IMR-90 (cell line): ENCODE data around the gene CXorf49B. TPM values are rescaled to one million over a fixed set of nuclear protein-coding genes. Genes with fewer than 3 reads are reported as not detected.

Experiments
- ATAC-seq: fragments of 200-7000 bp; cut with Tn5 transposase; 2 replicates; pipeline ENCODE4 v1.9.1; 2020; ENCODE audit warnings: low read depth, mild to moderate bottlenecking, moderate library complexity
- BruUV-seq: library from RNA; stranded (reverse); fragments of 400-500 nt; replicated peaks from 2 replicates; lab custom pipeline; 2021; lab: Mats Ljungman, UMichigan
- CTCF ChIA-PET: fragments of 300-600 bp; formaldehyde crosslinking; extraction: SDS; loops from one replicate; lab custom pipeline; 2021; ENCODE audit warnings: antibody characterized with exemption; lab: Yijun Ruan, JAX
- POLR2A ChIA-PET: fragments of 300-600 bp; sonication (Branson Sonifier 250); formaldehyde crosslinking; loops from one replicate; lab custom pipeline; 2022; ENCODE audit warnings: antibody characterized with exemption; ENCODE audit not compliant: unreplicated experiment; lab: Charles Lee
- DNase-seq: peaks from one replicate; pipeline ENCODE4 v3.0.0; 2013
- H2AFZ ChIP-seq: replicated peaks from 2 replicates; pipeline ENCODE3; 2013; ENCODE audit warnings: low read length, mild to moderate bottlenecking; ENCODE audit not compliant: poor library complexity
- H2AK5ac ChIP-seq: 2 replicates; pipeline ENCODE4 v1.6.1; 2013; ENCODE audit warnings: low read depth, low read length, inconsistent platforms
- H2AK9ac ChIP-seq: replicated peaks from 2 replicates; pipeline ENCODE3; 2013; ENCODE audit warnings: mild to moderate bottlenecking, low read depth, low read length, moderate library complexity; ENCODE audit not compliant: poor library complexity
- H2BK120ac ChIP-seq: 2 replicates; pipeline ENCODE4 v1.6.1; 2013; ENCODE audit warnings: low read depth, low read length, inconsistent platforms
- H2BK15ac ChIP-seq: 3 replicates; pipeline ENCODE4 v1.6.1; 2013; ENCODE audit warnings: low read depth, low read length, inconsistent platforms
- H2BK20ac ChIP-seq: 2 replicates; pipeline ENCODE4 v1.6.1; 2013; ENCODE audit warnings: low read depth, mild to moderate bottlenecking, inconsistent platforms, low read length, moderate library complexity
- H2BK5ac ChIP-seq: 2 replicates; pipeline ENCODE4 v1.6.1; 2013; ENCODE audit warnings: mild to moderate bottlenecking, low read depth, low read length, inconsistent platforms; ENCODE audit not compliant: poor library complexity, severe bottlenecking
- H3K14ac ChIP-seq: replicated peaks from 2 replicates; pipeline ENCODE4 v1.6.1; 2013; ENCODE audit warnings: low read depth, low read length, inconsistent platforms
- H3K18ac ChIP-seq: 2 replicates; pipeline ENCODE4 v1.6.1; 2013; ENCODE audit warnings: low read depth, low read length, control low read depth
- H3K23ac ChIP-seq: 2 replicates; pipeline ENCODE4 v1.6.1; 2013; ENCODE audit warnings: low read depth, low read length, inconsistent platforms
- H3K27ac ChIP-seq: 2 replicates; pipeline ENCODE4 v1.5.1; 2013; ENCODE audit warnings: mild to moderate bottlenecking, control low read depth, low read length; ENCODE audit not compliant: insufficient read depth
- H3K27me3 ChIP-seq: 2 replicates; pipeline ENCODE4 v1.6.1; 2013; ENCODE audit warnings: low read length; ENCODE audit not compliant: control insufficient read depth, insufficient read depth
- H3K36me3 ChIP-seq: 2 replicates; pipeline ENCODE4 v1.6.1; 2013; ENCODE audit warnings: low read length, mixed read lengths; ENCODE audit not compliant: control insufficient read depth, insufficient read depth
- H3K4ac ChIP-seq: 2 replicates; pipeline ENCODE4 v1.6.1; 2013; ENCODE audit warnings: low read depth, low read length, inconsistent platforms
- H3K4me1 ChIP-seq: 2 replicates; pipeline ENCODE4 v1.6.1; 2013; ENCODE audit warnings: low read length, mixed read lengths; ENCODE audit not compliant: control insufficient read depth, insufficient read depth
- H3K4me2 ChIP-seq: 2 replicates; pipeline ENCODE4 v1.6.1; 2013; ENCODE audit warnings: low read depth, mild to moderate bottlenecking, control low read depth, low read length, moderate library complexity
- H3K4me3 ChIP-seq: 2 replicates; pipeline ENCODE4 v1.5.1; 2013; ENCODE audit warnings: low read depth, mild to moderate bottlenecking, control low read depth, low read length, moderate library complexity; ENCODE audit not compliant: insufficient read depth
- H3K56ac ChIP-seq: 2 replicates; pipeline ENCODE4 v1.6.1; 2013; ENCODE audit warnings: low read length, inconsistent platforms; ENCODE audit not compliant: insufficient read depth; ENCODE audit errors: extremely low read depth
- H3K79me1 ChIP-seq, 2 experiments: 2 replicates each; pipeline ENCODE4 v1.6.1; 2013; ENCODE audit warnings: low read length in 2 of 2, inconsistent platforms in 1 of 2, low read depth in 1 of 2
- H3K9ac ChIP-seq: 2 replicates; pipeline ENCODE4 v1.6.1; 2013; ENCODE audit warnings: low read depth, low read length, control low read depth
- H3K9me1 ChIP-seq: 2 replicates; pipeline ENCODE4 v1.6.1; 2013; ENCODE audit warnings: low read length, inconsistent platforms; ENCODE audit not compliant: insufficient read depth
- H3K9me3 ChIP-seq: 2 replicates; pipeline ENCODE4 v1.6.1; 2013; ENCODE audit warnings: low read length; ENCODE audit not compliant: control insufficient read depth, insufficient read depth
- H4K20me1 ChIP-seq: 2 replicates; pipeline ENCODE4 v1.6.1; 2013; ENCODE audit warnings: low read length, inconsistent platforms; ENCODE audit not compliant: insufficient read depth
- H4K5ac ChIP-seq: 2 replicates; pipeline ENCODE4 v1.6.1; 2013; ENCODE audit warnings: mild to moderate bottlenecking, low read depth, low read length, control low read depth
- H4K8ac ChIP-seq, 2 experiments: 2 replicates each; pipeline ENCODE4 v1.6.1; 2013; ENCODE audit warnings: low read depth in 2 of 2, low read length in 2 of 2, control low read depth in 1 of 2, inconsistent platforms in 1 of 2
- H4K91ac ChIP-seq: 2 replicates; pipeline ENCODE4 v1.6.1; 2013; ENCODE audit warnings: low read depth, low read length, inconsistent platforms; ENCODE audit not compliant: insufficient read depth
- BHLHE40 ChIP-seq: fragments of 150-350 bp; IDR thresholded peaks from 2 replicates; pipeline ENCODE4 v1.6.1; 2016; ENCODE audit warnings: mild to moderate bottlenecking, low read depth, low read length
- CEBPB ChIP-seq: IDR thresholded peaks from 2 replicates; pipeline ENCODE4 v1.6.1; 2012; ENCODE audit warnings: low read depth, low read length, improper control_type of control experiment
- CHD1 ChIP-seq: IDR thresholded peaks from 2 replicates; pipeline ENCODE4 v1.6.1; 2012; ENCODE audit warnings: low read depth, low read length, improper control_type of control experiment
- CTCF ChIP-seq: conservative IDR thresholded peaks from 2 replicates; pipeline ENCODE4 v1.5.1; 2012; ENCODE audit warnings: mild to moderate bottlenecking, low read depth, low read length, improper control_type of control experiment
- ELK1 ChIP-seq: fragments of 150-350 bp; IDR thresholded peaks from 2 replicates; pipeline ENCODE4 v1.6.1; 2016; ENCODE audit warnings: low read depth, mild to moderate bottlenecking, low read length, moderate library complexity, borderline replicate concordance
- FOS ChIP-seq: fragments of 150-350 bp; IDR thresholded peaks from 2 replicates; pipeline ENCODE4 v1.6.1; 2016; ENCODE audit warnings: low read depth, low read length
- MAFK ChIP-seq: IDR thresholded peaks from 2 replicates; pipeline ENCODE4 v1.6.1; 2012; ENCODE audit warnings: low read depth, low read length, improper control_type of control experiment
- MAZ ChIP-seq: IDR thresholded peaks from 2 replicates; pipeline ENCODE4 v1.6.1; 2012; ENCODE audit warnings: low read depth, mild to moderate bottlenecking, low read length, improper control_type of control experiment, moderate library complexity, borderline replicate concordance
- MXI1 ChIP-seq: IDR thresholded peaks from 2 replicates; pipeline ENCODE4 v1.6.1; 2012; ENCODE audit warnings: low read depth, mild to moderate bottlenecking, low read length, moderate library complexity, borderline replicate concordance
- NFE2L2 ChIP-seq: fragments of 150-350 bp; IDR thresholded peaks from 2 replicates; pipeline ENCODE4 v1.6.1; 2016; ENCODE audit warnings: low read depth, mild to moderate bottlenecking, low read length
- POLR2A ChIP-seq: IDR thresholded peaks from 2 replicates; pipeline ENCODE4 v1.6.1; 2012; ENCODE audit warnings: mild to moderate bottlenecking, low read depth, low read length
- RAD21 ChIP-seq: IDR thresholded peaks from 2 replicates; pipeline ENCODE4 v1.6.1; 2012; ENCODE audit warnings: low read length, improper control_type of control experiment
- RCOR1 ChIP-seq: IDR thresholded peaks from 2 replicates; pipeline ENCODE4 v1.6.1; 2012; ENCODE audit warnings: mild to moderate bottlenecking, low read length, improper control_type of control experiment; ENCODE audit not compliant: insufficient replicate concordance
- RFX5 ChIP-seq: IDR thresholded peaks from 2 replicates; pipeline ENCODE4 v1.8.0; 2012; ENCODE audit warnings: low read depth, mild to moderate bottlenecking, low read length, moderate library complexity
- SMC3 ChIP-seq: fragments of 150-350 bp; IDR thresholded peaks from 2 replicates; pipeline ENCODE4 v1.6.1; 2016; ENCODE audit warnings: low read depth, mild to moderate bottlenecking, antibody characterized with exemption, low read length, moderate library complexity
- USF2 ChIP-seq: fragments of 150-350 bp; IDR thresholded peaks from 2 replicates; pipeline ENCODE4 v1.6.1; 2017; ENCODE audit warnings: mild to moderate bottlenecking, antibody characterized with exemption, low read length, low read depth
- WGBS, 2 experiments: methylation state at CpG; one replicate each; pipeline versions ENCODE4 v1.1.5 to v1.1.7; 2013; ENCODE audit warnings: missing lambda C conversion rate in 2 of 2; ENCODE audit not compliant: insufficient read length in 1 of 2; ENCODE audit errors: extremely low coverage in 2 of 2; 5-methylcytosine and 5-hydroxymethylcytosine counted together
- dilution Hi-C: fragments of 300-500 bp; cut with HindIII; formaldehyde crosslinking; loops from one replicate; pipeline ENCODE4 v1.14.3; 2018; ENCODE audit warnings: low sequenced_read_pairs; ENCODE audit not compliant: unreplicated experiment
- in situ Hi-C: fragments of 300-500 bp; cut with MboI; formaldehyde crosslinking; loops from 3 replicates; pipeline ENCODE4 v1.14.3; 2019; ENCODE audit warnings: low sequenced_read_pairs, inconsistent platforms, mixed read lengths
- intact Hi-C: fragments of 100-400 bp; cut with micrococcal nuclease; formaldehyde crosslinking; loops from 2 replicates; pipeline ENCODE4 v1.10.0; 2022
- polyA plus RNA-seq, 3 experiments: library from polyadenylated mRNA; depleted of rRNA; stranded (reverse); fragments of >200 nt; gene quantifications; 2 replicates each; pipeline ENCODE4 v1.2.3, GENCODE V29; 2012; ENCODE audit warnings: low replicate concordance in 1 of 3
- total RNA-seq: library from RNA; depleted of rRNA; stranded (reverse); fragments of >200 nt; gene quantifications from 2 replicates; pipeline ENCODE4 v1.2.3, GENCODE V29; 2012

CXorf49B gene
- total and polyA plus RNA-seq, 2 of the 4 experiments (the other 2 are of a cell fraction): not detected

- WGBS, 2 experiments: no CpG with 5 or more reads among the region's 10 CpGs
Observed at GRCh38 chrX:71809886-71810285, 46.7 kb downstream of the CXorf49B start.

More at GRCh38 chrX:71809886-71810285, 46.7 kb downstream of the CXorf49B start:
- Histone ChIP-seq H2BK120ac (no peak overlapping the region), H3K14ac (no peak overlapping the region), H3K9me1 (no peaks in the 10 kb centered on the region), H4K8ac (no peak overlapping the region), H3K79me1 (no peaks in the 10 kb centered on the region), H2AK5ac (no peak overlapping the region), H3K9me3 (no peaks in the 10 kb centered on the region), H2AFZ (no peak overlapping the region), H3K18ac (no peak overlapping the region), H3K4me2 (no peak overlapping the region), H3K27me3 (peaks cover 2% of the 10 kb centered on the region; the same call in 1 of the 2 replicates), H4K20me1 (no peaks in the 10 kb centered on the region), H3K4ac (no peak overlapping the region), H3K9ac (no peak overlapping the region), H3K56ac (no peak overlapping the region), H3K23ac (no peak overlapping the region), H3K27ac (no peak overlapping the region), H2BK20ac (no peak overlapping the region), H3K36me3 (no peaks in the 10 kb centered on the region), H3K4me1 (no peaks in the 10 kb centered on the region), H3K4me3 (no peak overlapping the region), H4K91ac (no peak overlapping the region), H4K5ac (no peak overlapping the region), H2BK15ac (no peak overlapping the region), H2BK5ac (no peak overlapping the region), H2AK9ac (no peak overlapping the region)
- BruUV-seq: no TSS peak
- no peak for TF ChIP-seq CTCF
- TF ChIP-seq USF2: no peak
- no peak for TF ChIP-seq RFX5
- TF ChIP-seq CHD1: no peak
- no peak for TF ChIP-seq SMC3
- TF ChIP-seq CEBPB: no peak
- no peak for TF ChIP-seq POLR2A
- TF ChIP-seq ELK1: no peak
- TF ChIP-seq NFE2L2: no peak
- no peak for TF ChIP-seq MAFK
- TF ChIP-seq MXI1: no peak
- no peak for TF ChIP-seq RAD21
- TF ChIP-seq RCOR1: no peak
- no peak for TF ChIP-seq MAZ
- TF ChIP-seq FOS: no peak
- no peak for TF ChIP-seq BHLHE40
- CTCF ChIA-PET: no interaction called here
- ATAC-seq (no peak), DNase-seq (no peak)
- dilution Hi-C loops: no loop called here
- intact Hi-C loops: no loop called here
- in situ Hi-C loops: no loop called here
- POLR2A ChIA-PET: no interaction called here
